Epithelial cell of prostate (primary cell): Measurements from ENCODE around the gene SSRP1.
"Not testable (repeated sequence)": the region's sequence is repeated elsewhere in the genome, so short reads cannot be mapped to it uniquely, and the experiment has no call there.

Experiments used
- DNase-seq: peaks from one replicate; pipeline ENCODE4 v3.0.0-alpha.2; 2011; ENCODE audit warnings: low read depth, low spot score
- H3K27ac ChIP-seq: fragments of 450-650 bp; 2 replicates; pipeline ENCODE4 v1.5.1; 2017; ENCODE audit warnings: mild to moderate bottlenecking

SSRP1 gene, protein sequence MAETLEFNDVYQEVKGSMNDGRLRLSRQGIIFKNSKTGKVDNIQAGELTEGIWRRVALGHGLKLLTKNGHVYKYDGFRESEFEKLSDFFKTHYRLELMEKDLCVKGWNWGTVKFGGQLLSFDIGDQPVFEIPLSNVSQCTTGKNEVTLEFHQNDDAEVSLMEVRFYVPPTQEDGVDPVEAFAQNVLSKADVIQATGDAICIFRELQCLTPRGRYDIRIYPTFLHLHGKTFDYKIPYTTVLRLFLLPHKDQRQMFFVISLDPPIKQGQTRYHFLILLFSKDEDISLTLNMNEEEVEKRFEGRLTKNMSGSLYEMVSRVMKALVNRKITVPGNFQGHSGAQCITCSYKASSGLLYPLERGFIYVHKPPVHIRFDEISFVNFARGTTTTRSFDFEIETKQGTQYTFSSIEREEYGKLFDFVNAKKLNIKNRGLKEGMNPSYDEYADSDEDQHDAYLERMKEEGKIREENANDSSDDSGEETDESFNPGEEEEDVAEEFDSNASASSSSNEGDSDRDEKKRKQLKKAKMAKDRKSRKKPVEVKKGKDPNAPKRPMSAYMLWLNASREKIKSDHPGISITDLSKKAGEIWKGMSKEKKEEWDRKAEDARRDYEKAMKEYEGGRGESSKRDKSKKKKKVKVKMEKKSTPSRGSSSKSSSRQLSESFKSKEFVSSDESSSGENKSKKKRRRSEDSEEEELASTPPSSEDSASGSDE

DNA sequence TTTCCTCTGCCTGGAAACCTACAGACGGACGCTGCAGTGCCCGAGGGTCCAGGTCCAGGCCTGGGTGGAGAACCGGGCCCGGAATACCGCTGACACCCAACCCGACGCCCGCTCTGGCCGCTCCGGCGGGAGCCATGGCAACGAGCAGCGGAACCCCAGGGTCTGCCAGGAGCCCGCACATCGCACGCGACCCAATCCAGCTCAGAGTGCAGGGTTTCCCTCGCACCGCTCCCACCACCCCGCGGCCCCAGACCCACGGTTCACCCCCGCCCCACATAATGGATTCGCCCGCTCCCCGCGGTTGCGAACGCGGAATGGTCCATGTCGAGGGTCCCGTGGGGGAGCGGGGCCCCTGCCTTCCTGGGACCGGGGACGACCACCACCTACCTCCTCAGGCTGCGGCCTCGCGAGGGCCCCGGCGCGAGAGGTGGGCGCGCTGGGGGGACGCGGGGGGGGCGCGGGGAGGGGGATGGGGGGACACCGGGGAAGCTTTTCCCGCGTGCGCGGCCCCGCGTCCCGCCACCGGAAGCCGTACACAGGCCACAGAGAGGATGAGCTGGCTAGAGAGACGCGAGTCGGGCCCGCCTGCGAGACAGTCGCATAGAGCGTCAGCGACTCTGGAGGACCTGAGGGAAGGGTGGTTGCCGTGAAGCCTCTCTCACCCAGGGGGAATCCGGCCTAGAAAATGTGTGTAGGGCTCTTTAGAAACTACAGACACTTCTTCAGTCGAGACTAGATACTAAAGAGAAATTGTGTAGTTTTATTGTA lies at the start of gene SSRP1:
Gene SSRP1 (minus strand): TSS at position 550 of the 768 bp plus-strand sequence. CDS start 771 bp downstream, outside the sequence.
- H3K27ac ChIP-seq, result peak within 1 kb of the TSS; percentile 52
- DNase-seq, result no peak

DNA sequence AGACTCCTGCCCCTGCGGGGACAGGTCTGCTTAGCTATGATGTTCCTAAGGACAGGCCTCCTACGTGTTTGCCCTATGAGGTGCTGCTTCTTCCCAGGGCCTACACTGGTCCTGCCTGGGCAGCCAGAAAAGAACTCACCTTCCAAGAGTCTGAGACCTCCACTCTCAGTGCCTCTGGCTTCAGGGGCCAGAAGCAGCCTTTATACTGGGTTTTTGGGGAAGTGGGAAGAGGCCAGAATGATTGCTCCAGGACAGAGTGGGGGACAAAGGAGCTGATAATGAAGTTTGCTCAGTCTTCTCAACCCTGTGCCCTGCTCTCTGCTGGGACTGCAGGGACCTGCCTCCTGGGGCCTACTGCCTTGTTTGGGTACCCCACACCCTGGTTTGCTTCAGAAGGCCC lies 45.3 kb upstream of the SSRP1 start, which contains the start of gene PRG3:
Gene PRG3 (minus strand): TSS at position 176 of the 400 bp plus-strand sequence. CDS start 442 bp downstream, outside the sequence.
- no peak for DNase-seq
- no peak within 1 kb of the TSS for H3K27ac ChIP-seq

DNA sequence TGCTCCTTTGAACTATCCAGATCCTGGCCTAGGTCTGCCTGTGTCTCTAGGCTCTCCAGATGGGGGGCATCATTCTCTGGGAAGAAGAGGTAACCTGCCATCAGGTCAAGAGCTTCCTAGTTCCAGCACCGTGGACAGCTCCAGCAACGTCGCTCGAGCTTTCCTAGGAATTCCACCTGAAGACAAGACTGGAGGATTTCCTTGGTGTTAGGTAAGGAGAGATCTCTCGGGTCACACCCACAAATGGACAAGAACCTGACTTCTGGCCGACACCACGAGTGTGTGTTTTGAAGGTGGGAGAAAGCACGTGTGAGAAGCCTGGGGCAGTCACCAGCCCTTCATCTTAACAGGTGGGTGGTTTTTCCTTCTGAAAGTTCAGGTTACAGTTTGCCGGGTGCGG lies 44.0 kb upstream of the SSRP1 start:
- H3K27ac ChIP-seq, result no peak overlapping the region
- no peak for DNase-seq

DNA sequence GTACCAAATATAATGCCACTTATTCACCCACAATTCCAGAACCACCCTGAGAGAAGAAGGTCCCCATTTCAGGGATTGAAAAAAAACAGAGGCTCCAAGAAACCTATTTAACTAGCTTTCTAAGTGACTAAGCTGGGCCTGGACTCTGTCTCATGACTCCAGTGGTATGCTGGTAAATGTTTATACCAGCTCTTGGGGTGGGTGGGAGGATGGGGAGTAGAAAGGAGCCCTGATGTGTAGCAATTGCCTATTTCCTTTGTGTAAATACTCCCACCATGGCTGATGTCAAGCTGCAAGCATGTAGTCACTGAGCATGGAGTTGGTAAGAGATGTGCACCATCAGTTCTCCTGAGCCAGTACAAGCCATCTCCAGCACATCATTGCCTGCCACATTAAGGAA lies 42.5 kb upstream of the SSRP1 start:
- no peak for DNase-seq
- H3K27ac ChIP-seq, result no peak overlapping the region

DNA sequence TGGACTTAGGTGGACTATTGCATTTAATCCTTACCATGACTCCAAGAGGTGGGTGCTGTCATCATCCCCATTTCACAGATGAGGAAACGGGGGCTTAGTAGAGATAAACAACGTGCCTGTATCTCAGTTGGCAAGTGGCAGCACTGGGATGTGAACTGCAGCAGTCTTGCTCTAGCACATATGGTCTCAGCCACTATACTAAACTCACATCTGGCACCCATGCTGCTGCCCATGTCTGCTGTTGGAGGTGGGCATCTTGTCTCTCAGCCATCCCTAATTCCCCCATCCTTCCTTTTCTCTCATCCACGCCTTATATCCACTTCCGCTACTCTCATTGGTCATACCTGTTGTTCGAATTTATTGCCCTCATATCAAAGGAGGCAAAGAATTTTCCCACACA lies 41.4 kb upstream of the SSRP1 start:
- DNase-seq, result no peak
- no peak overlapping the region for H3K27ac ChIP-seq

DNA sequence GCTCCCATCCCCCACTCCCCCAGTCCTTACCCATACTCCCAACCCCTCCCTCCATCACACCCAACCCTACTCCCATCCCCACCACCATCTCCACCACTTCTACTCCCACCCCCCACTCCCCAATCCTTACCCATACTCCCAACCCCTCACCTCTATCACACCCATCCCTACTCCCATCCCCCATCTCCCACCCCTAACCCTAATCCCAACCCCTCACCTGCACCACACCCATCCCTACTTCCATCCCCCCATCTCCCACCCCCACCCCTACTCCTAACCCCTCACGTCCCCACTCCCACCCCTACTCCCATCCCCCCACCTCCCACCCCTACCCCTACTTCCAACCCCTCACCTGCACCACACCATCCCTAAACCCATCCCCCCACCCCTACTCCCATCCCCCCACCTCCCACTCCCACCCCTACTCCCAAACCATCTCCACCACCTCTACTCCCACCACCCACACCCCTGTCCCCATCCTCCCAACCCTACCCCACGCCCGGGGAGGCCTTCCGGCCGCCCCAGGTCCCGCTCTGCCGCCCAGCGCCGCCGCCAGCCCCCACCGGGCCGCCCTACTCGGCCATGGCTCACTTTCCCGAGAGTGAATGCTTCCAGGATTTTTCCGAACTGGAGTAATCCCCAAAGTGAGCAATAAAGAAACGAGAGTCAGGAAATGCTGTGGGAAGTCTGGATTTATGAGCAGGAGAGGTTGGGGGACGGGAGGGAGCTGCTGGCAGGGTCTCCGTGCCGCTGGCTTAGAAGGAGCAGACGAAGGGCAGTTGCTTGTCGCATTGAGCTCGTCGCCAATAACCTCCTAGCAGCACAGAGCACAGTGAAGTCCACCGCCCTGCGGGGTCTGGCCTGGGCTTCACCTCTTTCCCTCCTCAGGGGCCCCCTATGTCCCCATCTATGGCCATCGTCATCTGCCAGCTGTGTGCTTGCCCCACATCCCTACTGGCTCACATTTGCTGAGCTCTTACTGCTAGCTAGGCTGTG lies 40.7 kb upstream of the SSRP1 start:
- DNase-seq, result no peak
- H3K27ac ChIP-seq, result no peak overlapping the region

DNA sequence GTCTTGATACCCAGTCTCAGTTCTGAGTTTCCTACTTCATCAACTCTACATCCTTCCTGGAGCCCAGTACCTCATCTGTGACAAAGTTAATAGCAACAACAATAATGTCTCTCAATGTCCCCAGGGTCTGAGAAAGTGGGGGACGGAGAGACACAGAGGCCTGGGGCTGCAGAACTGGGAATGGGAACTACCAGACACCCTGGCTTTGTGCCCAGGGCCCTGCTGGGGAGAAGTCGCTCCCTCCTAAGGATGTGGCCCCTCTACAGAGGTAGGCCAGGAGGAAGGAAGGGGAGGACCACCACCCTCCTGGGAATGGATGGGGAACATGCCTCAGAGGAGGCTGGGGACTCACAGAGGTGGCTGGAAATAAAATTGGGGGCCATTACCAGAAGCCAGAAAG lies 39.8 kb upstream of the SSRP1 start:
- no peak overlapping the region for H3K27ac ChIP-seq
- no peak for DNase-seq

DNA sequence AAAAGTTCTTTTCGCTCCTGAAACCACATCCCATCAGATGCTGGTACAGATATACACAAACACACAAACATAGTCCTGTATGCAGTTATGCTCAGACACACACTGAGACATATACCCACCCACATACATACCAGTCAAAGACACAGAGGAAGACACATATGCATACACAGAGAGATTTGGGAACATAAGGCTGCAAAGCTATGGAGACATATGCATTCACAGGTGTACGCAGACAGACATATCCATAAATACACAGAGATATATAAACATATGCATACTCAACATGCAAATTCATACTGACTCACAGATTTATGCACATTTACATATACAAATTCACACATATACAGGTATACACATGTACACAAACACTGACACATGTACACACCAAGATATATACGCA lies 39.3 kb upstream of the SSRP1 start:
- no peak overlapping the region for H3K27ac ChIP-seq
- no peak for DNase-seq

DNA sequence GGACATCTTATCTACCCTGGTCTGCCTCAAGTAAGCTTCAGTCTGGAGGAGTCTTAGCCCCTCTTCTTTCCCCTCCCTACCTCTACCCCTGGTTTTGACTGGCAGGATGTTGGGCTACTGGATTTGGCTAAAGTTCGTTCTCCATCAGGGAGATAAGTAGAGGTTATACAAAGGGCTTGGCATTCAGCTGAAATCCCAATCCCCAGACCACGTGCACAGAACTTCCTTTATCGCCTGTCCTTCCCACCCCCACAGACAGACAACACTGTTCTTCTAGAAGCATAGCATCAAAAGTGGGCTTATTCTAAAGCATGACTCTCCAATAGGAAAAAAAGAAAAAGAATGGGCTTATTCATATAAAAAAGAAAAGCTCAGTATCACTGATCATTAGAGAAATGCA lies 37.5 kb upstream of the SSRP1 start:
- H3K27ac ChIP-seq, result no peak overlapping the region
- no peak for DNase-seq

DNA sequence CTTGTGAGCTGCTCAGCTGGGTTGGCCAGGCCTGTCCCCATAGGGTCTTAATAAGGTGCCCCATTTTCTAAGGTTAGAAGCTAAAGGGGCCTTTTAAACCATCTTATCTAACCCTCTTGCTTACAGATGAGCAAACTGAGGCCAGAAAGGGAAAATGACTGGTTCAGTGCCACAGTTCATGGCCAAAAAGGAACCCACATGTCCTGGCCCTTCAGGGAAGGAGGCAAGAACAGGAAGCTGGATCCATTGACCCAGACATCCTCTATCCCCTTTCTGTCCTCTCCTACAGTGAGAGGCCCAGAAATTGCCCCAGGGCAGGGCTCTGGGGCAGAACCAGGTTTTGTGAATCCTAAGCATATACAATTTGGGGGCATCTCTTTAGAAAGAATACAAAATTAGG lies 35.2 kb upstream of the SSRP1 start:
- H3K27ac ChIP-seq, result no peak overlapping the region
- no peak for DNase-seq

DNA sequence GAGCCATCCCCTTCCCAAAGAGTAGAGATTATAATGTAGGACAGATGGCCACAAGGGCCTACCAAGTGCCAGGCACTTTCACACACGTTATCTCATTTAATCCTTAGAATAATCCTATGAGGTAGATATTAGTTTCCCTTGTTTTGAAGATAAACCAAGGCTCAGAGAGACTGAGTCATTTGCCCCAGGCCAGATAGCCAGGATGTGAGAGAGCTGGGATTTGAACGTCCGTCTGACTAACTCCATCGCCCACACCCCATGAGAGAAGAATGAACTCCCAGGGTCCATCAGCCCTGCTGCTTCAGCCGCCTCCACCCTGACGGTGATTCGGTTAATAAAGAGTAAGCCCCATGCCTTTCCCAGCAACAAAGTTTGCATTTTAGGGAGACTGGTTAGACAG lies 34.6 kb upstream of the SSRP1 start:
- DNase-seq, result peak; percentile 57
- H3K27ac ChIP-seq, result peak overlapping the region; percentile 31

DNA sequence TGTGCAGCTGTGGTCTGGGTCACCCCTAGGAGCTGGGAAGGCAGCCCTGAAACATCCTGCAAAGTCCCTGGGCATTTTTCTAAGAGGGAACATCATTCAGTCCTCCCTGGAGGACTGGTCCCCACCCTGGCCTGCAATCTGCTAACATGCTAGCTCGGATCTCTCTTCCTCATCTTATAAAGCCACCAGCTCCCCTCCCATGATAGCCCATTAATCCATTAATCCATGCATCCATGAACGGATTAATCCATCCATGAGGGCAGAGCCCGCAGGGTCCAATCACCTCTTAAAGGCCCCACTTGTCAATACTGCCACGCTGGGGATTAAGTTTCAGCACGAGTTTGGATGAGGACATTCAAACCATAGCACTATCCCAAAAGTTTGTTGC lies 33.1 kb upstream of the SSRP1 start:
- DNase-seq, result no peak
- no peak overlapping the region for H3K27ac ChIP-seq

DNA sequence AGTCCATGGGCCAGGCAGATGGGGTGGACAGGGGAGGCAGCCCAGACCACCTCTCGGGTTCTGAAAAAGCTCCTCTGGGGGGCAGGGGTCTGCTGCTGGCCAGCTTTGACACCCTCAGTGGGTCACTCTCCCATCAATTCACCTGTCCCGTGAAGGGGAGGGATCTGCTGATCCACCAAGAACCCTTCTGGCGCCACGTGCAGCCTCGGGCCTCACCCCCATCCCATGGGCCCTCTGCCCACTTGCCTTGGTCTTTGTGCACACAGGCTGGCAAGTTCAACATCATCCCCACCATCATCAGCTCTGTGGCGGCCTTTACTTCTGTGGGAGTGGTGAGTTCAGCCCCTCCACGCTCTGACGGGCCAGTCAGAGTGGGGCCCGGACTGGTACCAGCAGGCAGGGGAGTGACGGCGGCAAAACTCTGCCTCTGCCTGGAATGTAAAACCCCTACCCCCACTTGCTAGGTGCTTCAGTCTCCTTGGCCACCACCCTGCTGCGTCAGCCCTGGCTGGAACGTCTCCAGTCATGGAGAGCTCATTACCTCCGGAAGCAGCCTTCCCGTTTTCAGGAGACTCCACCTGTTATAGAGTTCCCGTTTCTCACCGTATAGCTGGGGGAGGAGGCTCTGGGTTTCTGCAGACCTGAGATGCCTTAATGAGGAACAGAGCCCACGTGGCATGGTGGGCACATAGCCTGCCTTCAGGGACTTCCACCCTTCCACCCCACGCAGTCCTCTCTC lies 32.6 kb upstream of the SSRP1 start:
- no peak overlapping the region for H3K27ac ChIP-seq
- peak; percentile 12 for DNase-seq

DNA sequence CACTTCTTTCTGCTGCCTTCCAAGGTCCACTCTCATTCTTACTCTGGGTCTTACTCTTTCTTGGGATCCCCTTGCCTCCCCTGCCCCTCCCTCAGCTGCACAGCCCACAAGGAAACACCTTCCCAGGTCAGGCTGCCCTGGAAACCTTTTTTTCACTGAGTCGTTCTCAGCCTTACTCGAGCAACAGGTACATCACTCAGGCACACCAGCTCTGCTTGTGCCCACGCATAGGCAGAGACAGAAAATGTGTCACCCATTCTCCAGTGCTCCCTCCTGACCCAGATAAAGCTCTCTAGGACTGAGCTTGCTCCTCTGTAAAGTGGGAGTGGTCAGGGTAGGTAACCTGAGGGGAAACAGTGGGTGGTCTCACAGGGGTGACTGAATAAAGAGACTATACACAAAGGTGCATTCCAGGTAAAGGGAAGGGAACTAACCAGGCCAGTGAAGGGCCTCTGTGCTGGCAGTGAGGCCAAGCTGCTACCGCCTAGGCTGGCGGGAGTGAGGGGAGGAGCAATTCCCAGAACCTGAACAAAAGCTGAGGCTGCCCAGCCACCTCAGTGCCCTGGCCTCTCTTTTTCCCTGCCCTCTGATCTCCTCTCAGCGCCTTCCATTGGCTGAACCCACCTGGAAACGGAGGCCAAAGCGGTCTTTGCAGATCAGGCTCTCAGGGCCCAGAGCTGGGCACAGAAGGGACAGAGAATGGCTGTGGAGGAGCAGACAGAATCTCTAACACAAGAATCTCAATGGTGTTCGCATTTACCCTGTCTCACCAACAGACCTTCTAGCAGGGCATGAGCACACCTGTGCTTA lies 29.4 kb upstream of the SSRP1 start:
- no peak for DNase-seq

DNA sequence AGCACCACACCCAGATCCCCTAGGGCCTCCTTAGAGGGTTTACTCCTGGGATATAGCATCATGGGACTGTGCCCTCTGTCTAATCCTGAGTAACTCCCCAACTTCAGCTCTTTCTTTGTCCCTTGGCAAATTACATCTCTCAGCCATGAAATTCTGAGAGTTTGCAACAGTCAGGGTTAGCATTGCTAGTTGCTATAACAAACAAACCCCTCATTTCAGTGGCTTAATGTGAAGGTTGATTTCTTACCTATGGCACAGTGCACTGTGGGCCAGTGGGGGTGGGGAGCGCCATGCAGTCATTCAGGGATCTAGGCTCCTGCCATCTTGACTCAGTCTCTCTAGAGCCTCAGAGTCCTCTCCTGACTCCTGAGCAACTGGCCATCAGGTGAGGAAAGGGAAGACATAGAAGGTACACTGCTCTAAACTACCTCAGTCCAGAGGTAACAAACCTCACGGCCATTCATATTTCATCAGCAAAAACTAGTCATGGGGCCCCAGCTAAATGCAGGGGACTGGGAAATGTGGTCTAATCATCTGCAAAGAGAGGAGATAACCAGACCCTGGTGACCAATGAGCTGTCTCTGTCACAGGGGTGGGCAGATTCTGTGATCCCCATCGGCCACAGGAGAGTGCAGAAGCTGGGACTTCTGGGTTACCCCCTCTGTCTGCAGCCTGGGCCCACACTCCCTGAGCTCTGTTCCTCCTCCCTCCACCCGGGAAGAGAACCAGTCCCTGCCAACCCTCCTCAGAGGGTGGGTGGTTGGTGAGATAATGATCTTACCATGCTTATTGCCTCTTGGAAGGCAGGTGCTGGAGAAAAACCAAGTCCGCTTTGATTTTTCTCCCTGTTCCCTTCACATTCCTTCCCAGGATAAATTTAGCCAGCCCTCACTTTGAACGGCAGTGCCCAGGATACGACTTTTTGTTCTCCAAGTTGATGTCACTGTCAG lies 27.7 kb upstream of the SSRP1 start:
- no peak for DNase-seq
- no peak overlapping the region for H3K27ac ChIP-seq

More for the DNA sequence above, 29.4 kb upstream of the SSRP1 start:
- no peak overlapping the region for H3K27ac ChIP-seq

DNA sequence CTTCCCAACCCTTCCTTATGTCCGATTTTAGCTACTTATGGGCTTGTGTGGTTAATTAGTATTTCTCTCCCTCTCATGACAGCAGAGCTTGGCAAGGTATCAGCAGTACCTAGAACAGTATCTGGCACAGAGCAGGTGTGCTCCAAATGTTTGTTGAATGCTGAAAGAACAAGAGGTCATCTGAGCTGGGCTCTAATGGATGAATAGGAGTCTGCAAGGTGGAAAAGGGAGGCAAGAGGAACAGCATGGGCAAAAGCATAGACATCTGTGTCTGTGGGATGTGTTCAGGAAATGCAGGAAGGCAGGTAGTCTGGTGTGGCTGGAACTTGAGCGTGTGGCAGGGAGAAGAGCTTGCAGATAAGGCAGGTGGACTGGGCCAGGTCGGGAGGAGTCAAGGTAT lies 26.2 kb upstream of the SSRP1 start:
- DNase-seq, result no peak
- H3K27ac ChIP-seq, result no peak overlapping the region

DNA sequence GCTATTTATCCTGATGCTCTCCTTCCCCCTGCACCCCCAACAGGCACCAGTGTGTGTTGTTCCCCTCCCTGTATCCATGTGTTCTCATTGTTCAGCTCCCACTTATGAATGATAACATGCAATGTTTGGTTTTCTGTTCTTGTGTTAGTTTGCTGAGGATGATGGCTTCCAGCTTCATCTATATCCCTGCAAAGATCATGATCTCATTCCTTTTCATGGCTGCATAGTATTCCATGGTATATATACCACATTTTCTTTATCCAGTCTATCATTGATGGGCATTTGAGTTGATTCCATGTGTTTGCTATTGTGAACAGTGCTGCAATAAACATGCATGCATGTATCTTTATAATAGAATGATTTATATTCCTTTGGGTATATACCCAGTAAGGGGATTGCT lies 25.7 kb upstream of the SSRP1 start:
- DNase-seq, H3K27ac ChIP-seq: not testable (repeated sequence)
